Effector CD8-positive, alpha-beta T cell (primary cell): ENCODE measurements around the gene NYAP1.
"Not testable (repeated sequence)": the region's sequence is repeated elsewhere in the genome, so short reads cannot be mapped to it uniquely, and the experiment has no call there.

Experiments
- DNase-seq: peaks from one replicate; lab custom pipeline; 2025; lab: John Stamatoyannopoulos, UW
- total RNA-seq, 4 experiments: gene quantifications; one replicate each; lab custom pipeline; 2026; lab: John Stamatoyannopoulos, UW

The NYAP1 gene
- total RNA-seq, result 0.27 to 0.73 (median 0.52) reads per million in 4 experiments

GRCh38 chr7:100483722-100484672 lies at the start of gene NYAP1:
Gene NYAP1, plus strand, starts transcription at chr7:100483927. Its CDS starts 1,385 bp downstream, at chr7:100485312.
- DNase-seq, result peak; percentile 56

- DNase-seq, result no peak
Observed at GRCh38 chr7:100434297-100435144, 49.2 kb upstream of the NYAP1 start.

GRCh38 chr7:100435401-100436304 lies 48.1 kb upstream of the NYAP1 start:
- peak; percentile 25 for DNase-seq

- DNase-seq, result no peak
Observed at GRCh38 chr7:100437150-100438100, 46.3 kb upstream of the NYAP1 start.

GRCh38 chr7:100438172-100438571 lies 45.6 kb upstream of the NYAP1 start:
- DNase-seq, result no peak

- not testable (repeated sequence) for DNase-seq
Observed at GRCh38 chr7:100438731-100439130, 45.0 kb upstream of the NYAP1 start.

GRCh38 chr7:100439244-100439643 lies 44.5 kb upstream of the NYAP1 start:
- not testable (repeated sequence) for DNase-seq

- no peak for DNase-seq
Observed at GRCh38 chr7:100441641-100442535, 41.8 kb upstream of the NYAP1 start.

- DNase-seq, result no peak
Observed at GRCh38 chr7:100443096-100443840, 40.5 kb upstream of the NYAP1 start.

- no peak for DNase-seq
Observed at GRCh38 chr7:100444311-100445278, 39.1 kb upstream of the NYAP1 start.

GRCh38 chr7:100446040-100446439 lies 37.7 kb upstream of the NYAP1 start:
- DNase-seq, result no peak

GRCh38 chr7:100447363-100447762 lies 36.4 kb upstream of the NYAP1 start:
- not testable (repeated sequence) for DNase-seq

- no peak for DNase-seq
Observed at GRCh38 chr7:100449190-100449795, 34.4 kb upstream of the NYAP1 start.

GRCh38 chr7:100452513-100452912 lies 31.2 kb upstream of the NYAP1 start:
- DNase-seq, result no peak

GRCh38 chr7:100453854-100454253 lies 29.9 kb upstream of the NYAP1 start:
- not testable (repeated sequence) for DNase-seq

GRCh38 chr7:100455206-100455605 lies 28.5 kb upstream of the NYAP1 start:
- DNase-seq, result no peak

GRCh38 chr7:100456562-100456961 lies 27.2 kb upstream of the NYAP1 start:
- DNase-seq, result no peak
